GM18861 (cell line): ENCODE measurements around the gene SGPP2.
"Not testable (repeated sequence)": the region's sequence is repeated elsewhere in the genome, so short reads cannot be mapped to it uniquely, and the experiment has no call there.

Source experiments
- ATAC-seq: cut with Tn5 transposase; IDR thresholded peaks from one replicate; pipeline ENCODE4 v1.9.1; 2021; ENCODE audit not compliant: unreplicated experiment

SGPP2 gene

DNA sequence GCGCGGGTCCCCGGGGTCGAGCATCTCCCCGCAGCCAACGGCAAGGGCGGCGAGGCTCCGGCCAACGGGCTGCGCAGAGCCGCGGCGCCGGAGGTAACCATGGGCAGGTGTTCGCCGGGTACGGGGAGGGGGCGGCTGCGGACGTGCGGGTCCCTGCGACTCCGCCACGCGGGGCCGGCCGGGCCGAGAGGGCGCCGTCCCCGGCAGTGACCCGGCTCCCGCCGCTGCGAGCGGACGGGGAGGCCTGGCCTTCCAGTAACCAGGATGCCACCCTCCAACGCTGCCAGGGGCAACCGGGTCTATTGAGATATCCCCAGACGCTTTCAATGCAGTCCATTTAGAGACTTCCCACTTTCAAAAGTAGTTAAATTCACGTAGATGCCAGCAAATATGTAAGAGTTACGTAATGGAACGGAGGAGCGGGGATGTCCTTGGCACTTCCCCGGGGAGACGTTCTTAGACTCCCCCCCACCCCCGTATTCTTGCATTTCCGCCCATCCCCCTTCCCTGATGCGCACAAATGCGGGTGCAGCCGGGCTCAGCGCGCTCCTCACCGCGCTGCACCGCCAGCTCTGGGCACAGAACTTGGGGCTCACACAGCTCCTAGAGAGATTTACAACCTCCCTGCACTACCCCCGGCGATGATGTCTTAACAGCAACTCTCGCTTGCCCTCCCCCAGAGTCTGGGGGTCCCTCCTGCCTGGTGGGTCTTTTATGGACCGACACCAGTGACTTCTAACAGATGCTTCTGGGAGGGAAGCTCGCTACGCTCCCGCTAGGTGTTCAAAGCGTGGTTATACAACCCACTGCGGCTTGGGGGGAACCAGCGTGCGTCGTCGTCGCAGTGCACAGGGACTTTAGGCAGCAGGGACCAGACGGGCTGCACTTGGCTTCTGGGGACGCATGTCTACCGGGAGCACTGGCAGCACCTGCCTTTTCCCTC is 657 bp downstream of the SGPP2 start:
- ATAC-seq: no peak

DNA sequence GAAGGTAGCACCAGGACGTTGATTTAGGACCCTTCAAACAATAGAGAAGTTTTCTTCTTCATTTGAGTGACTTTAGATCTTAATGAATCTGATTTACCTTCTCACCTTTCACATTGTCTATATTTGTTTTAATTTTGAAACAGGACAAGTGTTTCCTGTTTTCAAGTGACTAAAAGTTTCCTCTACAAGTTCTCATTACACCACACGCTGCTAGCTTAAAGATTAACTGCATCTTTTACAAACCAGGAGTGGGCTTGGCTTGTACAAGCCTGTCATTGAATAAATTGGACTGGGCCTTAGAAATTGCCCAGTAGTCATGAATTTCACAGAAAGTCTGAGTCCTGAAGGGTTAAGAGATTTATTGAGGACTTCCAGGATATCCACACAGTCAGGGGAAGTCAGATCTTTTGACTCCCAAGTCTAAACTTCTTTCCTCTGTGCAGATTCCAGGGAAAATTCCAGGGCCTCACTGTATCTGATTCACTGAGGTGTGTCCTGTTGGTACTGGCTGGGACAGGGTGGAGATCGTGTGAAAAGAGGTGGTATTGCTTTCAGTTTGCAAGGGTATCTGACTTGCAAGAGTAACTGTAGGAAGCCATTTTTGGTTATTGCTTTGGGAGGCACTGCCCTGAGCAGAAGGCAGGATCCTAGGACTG is 3.4 kb downstream of the SGPP2 start:
- peak; percentile 66 for ATAC-seq

DNA sequence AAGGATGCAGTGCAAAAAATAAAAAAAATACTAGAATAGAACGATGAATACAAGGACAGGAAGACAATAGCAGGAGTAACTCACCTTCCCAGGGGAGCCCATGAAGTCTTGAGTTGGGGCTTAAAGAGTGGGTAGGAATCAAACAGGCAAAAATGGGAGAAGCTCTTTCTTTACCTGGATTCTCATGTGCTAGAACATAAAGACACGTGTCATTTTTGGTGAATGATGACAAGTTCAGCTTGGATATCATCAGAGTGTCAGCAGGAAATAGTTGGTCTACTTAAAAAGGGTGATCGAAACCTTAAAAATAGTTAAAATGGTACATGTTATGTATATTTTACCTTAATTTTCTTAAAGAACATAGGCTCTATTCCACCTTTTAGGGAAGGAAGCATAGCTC is 5.7 kb downstream of the SGPP2 start:
- no peak for ATAC-seq

DNA sequence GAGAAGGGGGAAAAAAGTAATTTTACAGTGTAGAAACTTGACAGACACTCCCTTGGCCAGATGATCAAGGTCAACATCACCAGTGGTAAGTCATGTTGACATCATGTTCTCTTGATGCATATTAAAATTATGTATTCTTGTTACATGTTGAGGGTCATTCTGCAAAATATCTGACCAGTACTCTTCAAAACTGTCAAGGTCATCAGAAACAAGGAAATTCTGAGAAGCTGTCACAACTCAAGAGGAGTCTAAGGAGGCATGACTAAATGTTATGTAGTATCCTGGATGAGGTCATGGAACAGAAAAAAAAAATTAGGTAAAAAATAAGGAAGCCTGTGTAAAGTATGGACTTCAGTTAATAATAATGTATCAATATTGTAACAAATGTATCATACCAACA is 6.3 kb downstream of the SGPP2 start:
- ATAC-seq: no peak

DNA sequence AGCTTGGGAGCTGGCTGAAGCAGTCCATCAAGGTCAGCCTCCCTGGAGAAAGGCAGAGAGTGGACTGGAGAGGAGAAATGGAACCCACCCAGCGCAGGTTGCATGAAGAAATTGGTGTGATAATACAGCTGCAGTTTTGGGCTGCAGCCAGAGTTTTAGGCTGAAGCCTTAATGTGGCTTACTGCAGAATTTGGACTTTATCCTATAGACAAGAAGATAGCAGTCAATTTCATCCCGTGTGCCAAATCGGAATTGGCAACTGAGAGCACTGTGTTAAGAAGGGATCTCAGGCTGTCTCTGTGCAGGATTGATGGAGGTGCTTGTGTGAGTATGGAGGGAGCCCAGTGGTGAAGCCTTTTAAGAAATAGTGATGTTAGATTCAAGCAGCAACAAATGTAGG is 7.5 kb downstream of the SGPP2 start:
- no peak for ATAC-seq

DNA sequence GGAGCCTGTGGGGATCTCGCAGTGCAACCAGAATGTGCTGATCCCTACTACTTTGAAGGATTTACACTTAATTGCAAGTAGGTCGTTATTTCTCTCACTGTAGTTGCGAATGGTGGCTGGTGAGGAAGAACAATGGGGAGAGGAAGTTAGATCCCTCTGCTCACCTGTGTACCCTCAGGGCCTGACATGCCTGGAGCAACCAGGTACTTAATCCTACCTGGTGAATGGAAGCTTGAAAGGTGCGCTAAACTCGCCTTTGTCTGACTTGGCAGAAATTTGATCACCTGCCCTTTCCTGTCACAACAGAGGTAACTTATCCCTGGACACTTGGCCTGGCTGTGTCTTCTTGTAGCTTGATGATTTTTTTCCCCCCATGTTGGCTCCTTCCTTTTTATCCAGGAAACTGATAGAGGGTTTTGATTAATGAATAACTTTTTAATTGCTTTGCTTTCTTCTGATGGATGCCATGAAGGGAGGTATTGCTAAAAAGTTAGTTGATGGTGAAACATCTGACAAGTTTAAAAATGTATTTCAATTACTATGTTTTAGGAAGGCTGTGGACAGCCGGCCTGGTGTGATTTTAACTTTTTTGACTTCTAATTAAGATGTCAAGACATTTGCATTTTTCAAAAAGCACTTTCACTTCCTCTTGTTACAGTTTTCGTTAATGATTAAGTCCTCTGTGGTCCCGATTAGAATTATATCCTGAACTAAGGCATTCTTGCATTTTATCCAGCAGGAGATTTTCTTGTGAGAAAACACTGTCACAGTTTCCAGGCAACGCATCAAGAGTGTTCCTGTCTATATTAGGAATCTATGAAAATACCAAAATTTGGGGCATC is 9.2 kb downstream of the SGPP2 start:
- ATAC-seq: peak; percentile 84

DNA sequence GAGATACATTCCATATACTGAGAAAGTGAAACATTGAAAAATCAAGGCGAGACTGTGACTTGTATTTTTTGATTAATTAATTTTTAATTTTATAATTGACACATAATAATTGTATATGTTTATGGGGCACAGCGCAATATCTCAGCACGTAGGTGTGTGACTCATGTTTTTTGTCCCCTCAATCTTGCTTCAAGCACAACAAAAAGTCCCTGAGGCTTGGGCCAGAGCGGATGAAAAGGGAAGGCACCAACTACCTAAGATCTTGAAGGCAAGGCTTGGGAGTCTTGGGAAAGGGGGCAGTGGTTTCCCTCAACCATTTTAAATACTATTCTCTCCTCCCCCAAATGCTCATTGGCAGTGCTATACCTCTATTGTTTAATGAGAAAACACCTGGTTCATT is 9.9 kb downstream of the SGPP2 start:
- ATAC-seq: peak; percentile 19

DNA sequence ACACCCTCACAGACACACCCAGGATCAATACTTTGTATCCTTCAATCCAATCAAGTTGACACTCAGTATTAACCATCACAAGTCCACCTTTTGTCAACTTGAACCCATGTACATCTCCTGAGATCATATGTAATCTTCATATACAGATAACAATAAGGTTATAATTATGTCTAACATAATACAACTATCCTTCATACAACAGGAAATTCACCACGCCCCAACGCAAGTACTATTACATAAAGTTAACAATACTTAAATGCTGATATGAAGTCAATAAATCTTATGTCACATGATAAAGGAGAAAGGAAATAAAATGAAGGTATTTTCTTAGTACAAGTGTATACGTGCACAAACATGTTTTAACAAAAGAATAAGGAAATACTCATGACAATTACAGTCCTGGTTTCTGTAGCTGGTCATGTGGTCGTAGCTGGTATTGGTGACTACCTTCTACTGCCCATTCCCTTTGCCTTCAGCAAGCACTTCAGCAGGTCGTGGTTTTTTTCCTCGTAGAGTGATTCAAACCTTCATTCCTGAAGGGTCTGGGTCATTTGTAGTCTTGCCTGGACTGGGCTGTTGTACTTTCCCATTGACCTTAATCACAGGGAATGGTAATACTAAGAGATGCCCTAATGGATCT is 11.2 kb downstream of the SGPP2 start:
- ATAC-seq: not testable (repeated sequence)

DNA sequence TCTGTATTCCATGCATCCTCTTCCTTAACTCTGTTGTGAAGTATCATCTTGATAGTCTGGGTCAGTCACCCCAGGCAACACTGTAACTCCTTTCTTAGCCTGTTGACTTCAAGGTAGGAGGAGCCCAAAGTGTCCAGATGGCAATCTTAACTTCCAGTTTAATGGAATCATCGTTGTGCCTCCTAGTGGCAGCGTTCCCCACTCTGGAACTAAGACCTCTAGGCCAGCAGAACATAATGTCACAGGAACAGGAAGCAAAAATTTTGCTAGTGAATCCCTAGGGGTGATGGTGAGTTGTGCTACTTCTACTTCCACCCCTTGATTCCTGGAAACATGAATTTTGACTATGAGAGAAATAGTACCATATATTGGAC is 11.7 kb downstream of the SGPP2 start:
- no peak for ATAC-seq

DNA sequence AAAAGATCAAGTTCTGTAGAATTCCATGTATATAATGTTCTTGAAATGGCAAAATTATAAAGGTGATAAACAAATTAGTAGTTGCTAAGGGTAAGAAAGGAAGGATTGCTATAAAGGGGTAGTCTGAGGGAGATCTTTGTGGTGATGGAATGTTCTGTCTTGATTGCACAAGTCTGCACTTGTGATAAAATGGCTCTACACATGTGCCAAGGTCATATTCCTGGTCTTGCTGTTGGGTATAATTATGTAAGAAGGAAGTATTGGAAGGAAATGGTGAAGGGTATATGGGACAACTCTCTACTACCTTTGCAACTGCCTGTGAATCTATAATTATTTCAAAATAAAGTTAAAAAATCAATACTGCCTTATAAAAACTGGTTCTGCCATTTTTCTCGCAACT is 15.3 kb downstream of the SGPP2 start:
- no peak for ATAC-seq

DNA sequence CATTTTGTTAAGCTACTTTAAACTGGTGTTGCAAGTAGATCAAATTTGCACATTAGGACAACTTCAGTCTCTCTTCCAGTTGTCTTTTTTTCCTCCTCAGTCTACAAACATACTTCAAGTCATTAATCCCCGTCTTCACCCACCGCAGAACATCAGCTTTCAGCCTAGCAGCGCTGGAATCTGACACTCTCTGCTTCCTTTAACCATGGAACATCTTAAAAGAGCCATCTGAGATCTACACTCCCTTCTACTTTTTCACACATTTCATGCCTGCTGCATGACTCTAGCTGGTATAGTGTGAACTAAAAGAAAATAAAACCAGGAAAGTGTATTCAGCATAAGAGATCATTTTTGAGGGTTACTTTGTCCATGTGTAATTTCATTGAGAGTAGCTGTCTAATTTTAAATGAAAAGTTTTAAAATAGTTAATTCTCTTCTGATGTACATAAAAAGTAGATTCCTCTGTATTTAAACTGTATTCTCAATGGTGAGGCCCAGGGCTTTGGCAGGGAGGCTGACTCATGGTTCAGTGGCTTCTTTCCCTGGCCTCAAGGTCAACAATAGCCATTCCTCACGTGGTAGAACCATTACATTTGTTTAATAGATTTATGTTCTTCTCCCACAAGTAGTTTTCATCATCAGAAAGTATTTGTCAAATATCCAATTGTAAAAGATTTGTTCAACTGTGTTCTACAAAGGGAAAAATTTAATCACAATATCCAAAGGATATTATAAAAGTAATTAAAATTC is 16.5 kb downstream of the SGPP2 start:
- ATAC-seq: no peak

DNA sequence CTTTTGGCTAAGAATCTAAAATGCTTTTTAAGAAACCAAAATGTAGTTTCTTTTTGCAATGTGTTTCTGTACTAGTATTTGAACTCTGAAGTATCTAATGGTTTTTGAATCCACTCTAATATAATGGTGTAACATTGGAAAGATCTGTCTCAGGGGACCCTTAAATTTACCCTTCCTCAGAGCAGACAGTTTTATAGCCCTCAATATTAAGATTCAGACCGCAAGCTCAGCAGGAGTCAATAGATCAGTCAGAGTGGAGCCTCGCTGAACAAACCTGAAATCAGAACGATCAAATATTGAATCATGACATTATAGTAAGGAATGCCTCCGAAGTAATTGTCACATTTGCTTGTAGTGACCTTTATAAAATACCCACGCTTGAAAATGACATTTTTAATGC is 18.3 kb downstream of the SGPP2 start:
- no peak for ATAC-seq

DNA sequence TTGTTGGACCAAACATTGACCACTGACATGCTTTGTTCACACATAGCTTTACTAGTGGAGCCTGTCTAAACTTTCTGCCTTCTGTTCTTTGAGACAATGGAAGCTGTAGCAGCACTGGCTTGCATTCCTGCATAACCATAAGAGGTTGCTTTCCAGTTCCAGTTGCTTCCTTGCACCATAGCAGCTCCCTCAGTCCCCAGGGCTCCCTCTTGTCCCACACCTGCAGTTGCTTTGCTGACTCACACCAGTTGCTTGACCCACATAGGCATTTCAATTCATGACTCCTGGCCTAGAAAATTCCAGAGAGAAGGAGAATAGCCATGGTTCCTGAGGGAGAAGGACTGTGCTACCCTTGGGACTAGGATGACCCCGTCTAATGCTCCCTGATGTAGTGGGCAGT is 20.9 kb downstream of the SGPP2 start:
- no peak for ATAC-seq

DNA sequence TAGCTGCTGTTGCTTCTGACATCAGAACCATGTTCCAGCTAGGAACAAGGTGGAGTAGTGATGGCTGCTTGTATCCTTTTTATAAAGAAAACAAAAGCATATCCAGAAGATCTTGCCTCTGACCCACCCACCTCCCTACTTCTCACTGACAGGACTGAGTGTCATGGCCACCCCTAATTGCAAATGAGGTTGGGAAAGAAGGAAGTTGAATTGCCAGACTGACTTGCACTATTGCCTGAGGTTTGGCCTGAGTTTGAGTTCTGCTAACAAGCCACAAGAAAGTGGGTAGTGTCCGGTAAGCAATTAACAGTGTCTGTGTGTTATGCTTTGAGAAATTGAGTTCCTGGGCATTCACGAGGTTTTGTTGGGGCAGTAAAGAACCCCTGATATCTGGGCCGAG is 22.8 kb downstream of the SGPP2 start:
- ATAC-seq: no peak

DNA sequence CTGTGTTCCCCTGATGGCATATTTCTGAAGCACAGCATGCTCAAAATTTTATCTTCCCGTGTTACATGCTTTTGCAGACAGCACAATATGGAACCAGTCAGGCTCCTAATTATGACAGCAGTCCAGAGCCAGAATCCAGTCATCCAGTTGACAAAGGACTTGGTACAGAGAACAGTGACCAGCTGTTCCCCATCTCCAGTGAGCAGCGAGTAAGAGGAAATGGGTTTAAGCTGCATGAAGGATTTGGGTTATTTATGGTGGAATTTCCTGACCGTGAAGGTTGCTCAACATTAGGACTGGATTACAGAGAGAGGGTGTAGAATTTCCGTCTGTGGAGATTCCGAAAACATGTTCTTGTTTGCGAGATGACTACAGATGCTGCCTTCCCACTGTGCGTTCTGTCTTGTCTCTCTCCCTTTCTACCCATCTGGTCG is 24.4 kb downstream of the SGPP2 start:
- no peak for ATAC-seq

DNA sequence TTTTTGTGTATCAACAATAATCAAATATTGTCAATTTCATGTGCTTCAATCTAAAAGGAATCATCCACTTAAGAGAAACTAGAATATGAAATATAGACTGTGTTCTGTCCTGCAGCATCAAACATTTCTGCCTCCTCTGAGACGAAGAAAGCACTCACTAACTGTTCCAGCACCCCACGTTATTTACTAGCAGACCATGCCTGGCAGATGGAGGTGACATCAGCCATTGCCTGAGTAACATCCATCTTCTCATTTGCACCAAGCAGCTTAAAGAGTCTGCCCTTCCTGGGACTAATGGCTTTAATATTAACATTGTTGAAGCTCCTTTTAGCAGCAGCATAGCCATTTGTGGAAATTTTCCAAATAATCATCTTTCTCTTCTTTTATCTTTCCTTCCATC is 25.7 kb downstream of the SGPP2 start:
- no peak for ATAC-seq

DNA sequence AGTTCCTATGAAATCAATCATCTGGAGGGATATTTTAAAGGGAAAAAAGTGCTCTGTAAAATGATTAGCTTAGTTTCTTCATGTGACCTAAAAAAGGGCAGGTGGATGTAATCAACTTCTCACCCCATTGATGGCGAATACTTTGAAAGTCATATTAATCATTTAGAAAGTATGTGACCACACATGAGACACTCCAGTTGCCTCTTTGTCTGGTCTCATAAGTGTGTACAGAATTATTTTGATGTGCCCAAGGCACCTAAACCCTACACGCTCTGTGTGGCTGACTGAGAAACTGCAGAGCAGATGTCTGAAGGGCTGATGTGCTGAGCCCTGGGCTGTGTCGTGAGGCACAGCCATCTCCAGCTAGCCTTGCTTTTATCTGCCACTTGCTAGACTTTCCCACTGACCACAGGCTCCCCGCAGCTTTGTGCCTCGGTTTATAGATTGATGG is 26.9 kb downstream of the SGPP2 start:
- ATAC-seq: peak; percentile 100

DNA sequence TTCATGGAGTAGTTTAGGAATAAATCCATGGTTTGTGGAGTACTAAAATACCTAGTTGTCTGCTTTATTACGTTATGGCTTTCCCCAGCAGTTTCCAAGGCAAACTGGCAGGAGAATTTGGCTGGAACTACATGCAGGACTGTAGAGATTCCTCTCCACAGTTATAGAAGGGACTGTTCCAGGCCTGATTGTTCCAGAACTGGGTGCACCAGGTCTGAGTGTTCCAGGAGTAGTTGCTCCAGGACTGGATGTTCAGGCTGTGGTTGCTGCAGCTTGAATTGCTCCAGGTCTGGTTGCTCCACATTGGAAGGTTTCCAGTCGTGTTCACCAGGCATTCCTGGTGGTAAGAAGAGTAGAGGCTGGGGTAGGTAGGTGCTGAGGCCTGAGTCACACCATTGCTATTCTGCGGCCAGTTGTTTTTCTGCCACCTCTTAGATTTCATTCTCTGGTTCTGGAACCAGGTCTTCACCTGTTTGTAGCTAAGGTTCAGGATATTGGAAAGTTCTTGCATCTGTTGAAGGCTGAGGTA is 28.1 kb downstream of the SGPP2 start:
- ATAC-seq: no peak

DNA sequence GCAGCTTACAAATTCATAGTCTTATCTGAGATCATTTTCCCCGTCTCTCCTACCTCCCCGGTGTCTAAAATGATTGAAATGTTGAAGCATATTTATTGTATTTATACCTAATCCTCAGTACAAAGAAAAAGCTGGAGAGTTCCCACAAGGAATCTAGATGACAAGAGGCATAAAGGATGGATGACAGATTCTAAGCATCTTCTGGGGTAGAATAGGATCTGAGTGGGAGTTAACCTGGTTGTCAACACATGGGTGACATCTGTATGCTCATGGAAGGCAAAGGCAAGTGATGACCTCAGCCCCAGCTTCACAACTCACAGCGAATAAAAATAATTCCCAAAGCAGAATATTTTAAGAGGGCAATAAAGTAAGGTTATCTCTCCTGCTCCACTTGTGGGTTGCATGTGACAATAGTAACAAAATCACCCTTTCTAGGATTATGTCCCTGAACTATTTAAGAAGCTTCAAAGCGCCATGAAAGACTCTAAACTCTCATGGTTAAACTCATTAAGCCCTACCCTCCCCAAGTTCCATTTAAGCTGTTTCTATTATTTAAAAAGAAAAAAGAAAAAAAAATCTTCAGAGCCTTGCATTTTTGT is 32.2 kb downstream of the SGPP2 start:
- no peak for ATAC-seq

DNA sequence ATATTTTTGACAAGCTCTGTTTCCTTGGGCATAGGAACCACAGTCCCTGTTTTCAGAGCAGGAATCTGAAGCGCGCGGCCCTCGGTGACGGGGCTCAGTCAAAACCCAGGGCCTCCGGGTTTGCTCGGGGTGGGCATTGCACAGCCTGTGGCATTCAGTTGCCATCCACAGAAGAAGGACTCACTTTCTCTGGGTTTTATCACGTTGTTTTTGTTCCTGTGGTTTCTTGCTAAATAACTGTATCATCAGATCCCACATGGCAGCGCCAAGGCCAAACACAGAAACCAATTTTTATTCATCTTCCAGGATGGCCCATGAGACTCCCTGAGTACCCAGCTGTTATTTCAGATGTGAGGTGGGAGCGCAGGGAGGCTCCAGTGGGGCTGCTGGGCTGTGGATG is 35.6 kb downstream of the SGPP2 start:
- no peak for ATAC-seq
